GM19455 (cell line): ENCODE results near the gene TBP.
"Not testable (repeated sequence)": the region's sequence is repeated elsewhere in the genome, so short reads cannot be mapped to it uniquely, and the experiment has no call there.

Source experiments
- ATAC-seq: cut with Tn5 transposase; IDR thresholded peaks from one replicate; pipeline ENCODE4 v1.9.1; 2021; ENCODE audit not compliant: unreplicated experiment

TBP gene

DNA sequence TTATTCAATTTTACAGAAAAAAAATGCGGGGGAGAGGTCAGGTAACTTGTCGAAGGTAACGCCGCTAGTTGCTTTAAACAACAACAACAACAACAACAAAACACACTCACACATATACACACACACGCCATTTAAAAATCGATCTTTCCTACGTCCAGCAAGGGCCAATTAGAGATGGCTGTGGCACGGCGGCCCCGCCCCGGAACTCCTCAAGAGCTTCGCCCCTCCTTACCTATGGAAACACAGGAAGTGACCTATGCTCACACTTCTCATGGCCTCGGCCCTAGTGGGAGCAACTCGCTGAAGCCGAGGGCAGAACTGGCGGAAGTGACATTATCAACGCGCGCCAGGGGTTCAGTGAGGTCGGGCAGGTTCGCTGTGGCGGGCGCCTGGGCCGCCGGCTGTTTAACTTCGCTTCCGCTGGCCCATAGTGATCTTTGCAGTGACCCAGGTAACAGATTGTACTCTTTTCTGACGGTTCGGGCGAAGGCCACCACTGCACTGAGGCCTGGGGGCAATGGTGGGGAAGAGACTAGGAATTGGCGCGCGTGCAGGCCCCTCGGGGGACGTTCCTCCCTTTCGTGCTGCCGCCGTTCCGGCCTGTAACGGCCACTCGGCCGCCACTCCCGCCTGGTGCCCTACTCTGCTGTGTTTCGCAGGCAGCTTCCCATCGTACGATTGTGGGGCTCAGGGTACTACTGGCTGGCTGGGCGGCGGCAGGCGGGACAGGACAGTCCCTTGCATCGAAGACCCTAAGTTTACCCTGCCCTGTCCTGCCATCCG is at the start of gene TBP:
TBP (plus strand) TSS at position 357 of the 783 bp plus-strand sequence. CDS start 2,661 bp downstream, outside the sequence.
- peak; percentile 97 for ATAC-seq

DNA sequence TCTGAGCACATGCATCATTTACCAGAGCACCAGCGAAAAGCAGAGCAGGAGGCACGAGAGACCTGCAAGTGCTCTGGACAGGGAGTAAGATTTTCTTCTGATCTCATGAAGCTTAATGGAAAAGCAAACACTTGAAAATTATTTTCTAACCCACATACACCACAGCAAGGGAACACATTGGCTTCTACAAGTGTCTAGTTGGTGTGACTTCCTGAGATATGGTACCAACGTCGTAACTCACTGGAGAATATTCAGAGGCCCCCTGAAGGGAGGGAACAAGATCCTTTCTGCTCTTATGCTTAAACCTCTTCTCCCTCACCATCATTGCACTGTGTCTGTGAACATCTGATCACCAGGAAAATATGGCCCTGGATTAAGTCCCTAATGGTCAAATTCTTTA is 49.7 kb upstream of the TBP start:
- no peak for ATAC-seq

DNA sequence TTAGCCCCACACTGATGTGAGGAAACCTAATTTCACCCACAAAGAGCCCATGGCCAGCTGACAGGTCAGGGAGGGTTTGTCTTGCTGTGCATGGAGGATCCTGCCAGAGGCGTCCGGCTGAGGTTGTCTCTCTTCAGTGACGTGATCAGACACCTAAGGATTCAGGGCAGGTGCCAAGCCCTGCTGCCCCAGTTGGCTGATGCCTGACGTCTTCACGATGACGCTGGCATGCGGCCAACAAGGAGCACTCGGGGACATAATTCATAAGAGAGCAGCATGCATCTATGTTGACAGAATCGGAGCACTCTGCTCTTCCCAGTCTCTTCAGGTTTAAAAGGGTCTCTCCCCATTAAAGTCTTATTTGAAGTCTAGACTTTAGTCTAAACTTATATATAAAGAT is 48.9 kb upstream of the TBP start:
- ATAC-seq = no peak

DNA sequence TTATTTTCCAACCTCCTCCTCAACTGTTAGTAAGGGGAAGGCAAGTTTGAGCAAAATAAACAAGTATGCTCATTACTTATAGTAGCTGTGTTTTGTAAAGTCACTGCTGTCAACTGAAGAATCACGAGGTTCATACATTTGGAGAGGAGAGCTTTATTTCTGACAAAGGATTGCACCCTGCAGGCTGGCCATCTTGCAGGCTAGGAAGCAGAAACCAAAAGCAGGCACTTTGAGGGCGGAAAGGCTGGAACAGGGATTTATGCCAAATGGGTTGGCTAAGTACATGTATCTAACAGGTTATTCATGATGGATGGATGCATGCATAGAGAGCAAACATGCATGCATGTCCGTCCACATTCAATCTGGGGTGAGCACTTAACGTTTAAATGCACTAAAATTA is 47.7 kb upstream of the TBP start:
- no peak for ATAC-seq

DNA sequence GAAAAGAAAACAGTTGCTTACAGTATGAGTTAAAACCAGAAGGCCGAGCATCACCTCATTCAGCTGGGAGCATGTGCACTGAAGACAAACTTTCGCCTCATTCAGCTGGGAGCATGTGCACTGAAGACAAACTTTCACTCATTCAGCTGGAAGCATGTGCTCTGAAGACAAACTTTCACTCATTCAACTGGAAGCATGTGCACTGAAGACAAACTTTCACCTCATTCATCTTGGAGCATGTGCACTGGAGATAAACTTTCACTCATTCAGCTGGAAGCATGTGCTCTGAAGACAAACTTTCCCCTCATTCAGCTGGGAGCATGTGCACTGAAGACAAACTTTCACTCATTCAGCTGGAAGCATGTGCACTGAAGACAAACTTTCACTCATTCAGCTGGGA is 46.4 kb upstream of the TBP start:
- not testable (repeated sequence) for ATAC-seq

DNA sequence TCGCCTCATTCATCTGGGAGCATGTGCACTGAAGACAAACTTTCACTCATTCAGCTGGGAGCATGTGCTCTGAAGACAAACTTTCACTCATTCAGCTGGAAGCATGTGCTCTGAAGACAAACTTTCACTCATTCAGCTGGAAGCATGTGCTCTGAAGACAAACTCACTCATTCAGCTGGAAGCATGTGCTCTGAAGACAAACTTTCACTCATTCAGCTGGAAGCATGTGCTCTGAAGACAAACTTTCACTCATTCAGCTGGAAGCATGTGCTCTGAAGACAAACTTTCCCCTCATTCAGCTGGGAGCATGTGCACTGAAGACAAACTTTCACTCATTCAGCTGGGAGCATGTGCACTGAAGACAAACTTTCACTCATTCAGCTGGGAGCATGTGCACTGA is 45.9 kb upstream of the TBP start:
- not testable (repeated sequence) for ATAC-seq

DNA sequence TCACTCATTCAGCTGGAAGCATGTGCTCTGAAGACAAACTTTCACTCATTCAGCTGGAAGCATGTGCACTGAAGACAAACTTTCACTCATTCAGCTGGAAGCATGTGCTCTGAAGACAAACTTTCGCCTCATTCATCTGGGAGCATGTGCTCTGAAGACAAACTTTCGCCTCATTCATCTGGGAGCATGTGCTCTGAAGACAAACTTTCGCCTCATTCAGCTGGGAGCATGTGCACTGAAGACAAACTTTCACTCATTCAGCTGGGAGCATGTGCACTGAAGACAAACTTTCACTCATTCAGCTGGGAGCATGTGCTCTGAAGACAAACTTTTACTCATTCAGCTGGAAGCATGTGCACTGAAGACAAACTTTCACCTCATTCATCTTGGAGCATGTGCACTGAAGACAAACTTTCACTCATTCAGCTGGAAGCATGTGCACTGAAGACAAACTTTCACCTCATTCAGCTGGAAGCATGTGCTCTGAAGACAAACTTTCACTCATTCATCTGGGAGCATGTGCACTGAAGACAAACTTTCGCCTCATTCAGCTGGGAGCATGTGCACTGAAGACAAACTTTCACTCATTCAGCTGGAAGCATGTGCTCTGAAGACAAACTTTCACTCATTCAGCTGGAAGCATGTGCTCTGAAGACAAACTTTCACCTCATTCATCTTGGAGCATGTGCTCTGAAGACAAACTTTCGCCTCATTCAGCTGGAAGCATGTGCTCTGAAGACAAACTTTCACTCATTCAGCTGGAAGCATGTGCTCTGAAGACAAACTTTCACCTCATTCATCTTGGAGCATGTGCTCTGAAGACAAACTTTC is 45.1 kb upstream of the TBP start:
- not testable (repeated sequence) for ATAC-seq

DNA sequence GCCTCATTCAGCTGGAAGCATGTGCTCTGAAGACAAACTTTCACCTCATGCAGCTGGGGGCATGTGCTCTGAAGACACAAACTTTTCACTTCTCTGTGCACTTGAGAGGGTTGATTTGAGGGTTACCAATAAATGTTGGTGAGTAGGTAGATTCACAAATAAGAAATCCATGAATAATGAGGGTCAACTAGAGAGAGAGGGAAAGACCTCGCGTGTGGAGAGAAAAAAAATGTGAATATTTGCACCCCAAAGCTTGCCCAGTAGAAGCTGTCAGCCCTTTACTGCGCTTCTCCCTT is 44.5 kb upstream of the TBP start:
- no peak for ATAC-seq

DNA sequence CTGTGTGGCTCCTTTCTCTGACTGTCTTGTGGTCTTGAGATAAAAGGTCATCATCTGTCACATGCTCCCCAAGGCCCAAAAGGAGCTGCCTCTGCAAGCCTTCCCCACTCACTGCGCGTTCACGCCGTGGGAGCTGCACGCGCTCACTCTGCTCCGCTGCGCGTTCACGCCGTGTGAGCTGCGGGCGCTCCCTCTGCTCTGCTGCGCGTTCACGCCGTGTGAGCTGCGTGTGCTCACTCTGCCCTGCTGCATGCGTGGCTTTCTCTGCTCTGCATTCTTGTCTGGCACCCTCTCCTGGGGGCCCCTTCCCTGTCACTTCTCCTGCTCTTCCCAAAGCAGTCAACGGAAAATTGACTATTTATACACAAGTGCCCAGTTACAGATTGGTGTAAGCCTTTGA is 43.5 kb upstream of the TBP start:
- ATAC-seq = no peak

DNA sequence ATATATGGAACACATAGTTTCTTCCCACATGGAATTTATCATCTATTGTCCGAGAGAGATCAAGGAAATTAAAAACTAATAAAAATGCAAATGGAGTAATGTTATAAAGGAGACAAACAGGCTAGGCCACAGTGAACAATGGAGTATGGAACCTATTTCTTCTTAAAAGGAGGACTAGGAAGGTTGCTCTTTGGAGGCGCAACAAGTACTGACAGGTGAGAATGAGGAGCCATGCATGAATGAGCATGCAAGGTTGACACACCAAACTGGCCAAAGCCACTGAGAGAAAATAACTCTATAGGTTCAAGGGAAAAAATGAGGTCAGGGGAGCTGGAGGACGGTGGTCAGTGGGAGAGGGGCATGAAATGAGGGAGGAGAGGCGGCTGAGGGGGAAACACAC is 41.9 kb upstream of the TBP start:
- ATAC-seq = no peak

DNA sequence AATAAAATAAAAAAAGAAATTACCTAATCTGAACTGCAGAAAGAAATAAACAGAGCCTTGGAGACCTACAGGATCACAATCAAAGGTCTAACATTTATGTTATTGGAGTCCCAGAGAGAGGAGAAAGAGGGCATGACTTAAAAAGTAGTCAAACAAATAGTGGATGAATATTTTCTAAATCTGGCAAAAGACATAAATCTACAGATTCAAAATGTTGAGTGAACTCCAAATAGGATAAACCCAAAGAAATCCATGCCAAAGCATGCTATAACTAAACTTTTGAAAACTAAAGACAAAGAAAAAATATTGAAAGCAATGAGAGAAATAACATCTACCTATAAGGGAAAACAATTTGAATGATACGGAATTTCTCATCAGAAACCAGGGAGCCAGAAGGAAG is 39.3 kb upstream of the TBP start:
- no peak for ATAC-seq

DNA sequence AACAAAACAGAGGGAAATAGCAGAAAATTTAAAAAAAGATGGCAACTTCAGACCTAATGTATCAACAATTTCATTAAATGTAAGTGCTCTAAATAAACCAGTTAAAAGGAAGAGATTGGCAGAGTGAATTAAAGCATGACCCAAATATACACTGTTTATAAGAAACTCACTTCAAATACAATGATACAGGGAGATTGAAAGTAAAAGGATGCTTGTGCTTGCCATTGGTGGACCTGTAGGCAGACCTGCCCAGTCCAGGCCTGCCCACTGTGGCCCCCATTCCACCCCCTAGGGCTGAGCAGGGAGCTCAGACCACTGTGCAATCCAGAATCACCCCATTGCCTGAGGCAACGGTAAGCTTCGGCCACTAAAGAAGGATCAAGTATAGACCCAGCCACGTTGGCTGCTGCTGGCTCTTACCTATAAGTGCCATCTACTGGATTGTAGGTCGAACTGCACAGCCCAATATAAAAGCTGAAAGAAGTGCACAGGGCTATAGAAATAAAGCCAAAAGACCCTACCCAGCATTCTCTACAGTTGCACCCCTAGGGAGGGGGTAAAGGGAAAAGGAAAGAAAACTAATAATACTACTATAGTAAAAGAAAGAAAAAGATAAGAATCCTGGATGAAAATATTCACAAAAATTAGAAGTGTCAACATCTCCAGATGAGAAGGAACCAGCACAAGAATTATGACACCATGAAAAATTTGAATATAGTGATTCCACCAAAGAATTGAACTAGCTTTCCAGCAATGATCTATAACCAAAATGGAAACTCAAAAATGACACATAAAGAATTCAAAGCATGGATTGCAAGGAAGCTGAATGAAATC is 37.2 kb upstream of the TBP start:
- peak; percentile 88 for ATAC-seq

DNA sequence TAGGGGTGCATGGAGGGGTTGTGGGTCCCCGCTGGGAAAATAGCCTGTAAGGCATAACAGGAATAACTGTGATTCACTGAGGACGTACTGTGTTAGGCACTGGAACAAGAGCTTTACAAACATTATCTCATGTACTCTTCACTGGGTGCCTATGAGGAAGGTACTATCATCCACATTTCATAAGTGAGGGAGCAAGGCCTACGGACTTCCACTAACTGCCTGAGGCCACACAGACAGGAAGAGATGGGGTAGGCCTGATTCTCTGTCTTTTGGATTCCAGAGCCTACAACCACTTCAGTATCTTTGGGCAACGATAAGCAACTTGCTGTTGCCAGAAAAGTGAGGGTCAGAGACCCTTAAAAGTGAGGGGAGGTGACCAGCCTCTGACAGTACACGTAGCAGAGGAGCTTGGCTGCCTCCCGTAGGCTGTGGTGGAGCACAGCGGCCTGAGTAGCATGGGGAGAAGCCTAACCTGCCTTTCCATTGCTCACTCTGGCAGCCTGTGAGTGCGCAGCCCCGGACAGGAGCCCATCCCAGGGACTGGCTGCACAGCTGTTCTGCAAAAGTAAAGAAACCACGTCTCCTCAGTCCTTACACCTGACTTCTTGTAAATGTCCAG is 31.5 kb upstream of the TBP start:
- no peak for ATAC-seq

DNA sequence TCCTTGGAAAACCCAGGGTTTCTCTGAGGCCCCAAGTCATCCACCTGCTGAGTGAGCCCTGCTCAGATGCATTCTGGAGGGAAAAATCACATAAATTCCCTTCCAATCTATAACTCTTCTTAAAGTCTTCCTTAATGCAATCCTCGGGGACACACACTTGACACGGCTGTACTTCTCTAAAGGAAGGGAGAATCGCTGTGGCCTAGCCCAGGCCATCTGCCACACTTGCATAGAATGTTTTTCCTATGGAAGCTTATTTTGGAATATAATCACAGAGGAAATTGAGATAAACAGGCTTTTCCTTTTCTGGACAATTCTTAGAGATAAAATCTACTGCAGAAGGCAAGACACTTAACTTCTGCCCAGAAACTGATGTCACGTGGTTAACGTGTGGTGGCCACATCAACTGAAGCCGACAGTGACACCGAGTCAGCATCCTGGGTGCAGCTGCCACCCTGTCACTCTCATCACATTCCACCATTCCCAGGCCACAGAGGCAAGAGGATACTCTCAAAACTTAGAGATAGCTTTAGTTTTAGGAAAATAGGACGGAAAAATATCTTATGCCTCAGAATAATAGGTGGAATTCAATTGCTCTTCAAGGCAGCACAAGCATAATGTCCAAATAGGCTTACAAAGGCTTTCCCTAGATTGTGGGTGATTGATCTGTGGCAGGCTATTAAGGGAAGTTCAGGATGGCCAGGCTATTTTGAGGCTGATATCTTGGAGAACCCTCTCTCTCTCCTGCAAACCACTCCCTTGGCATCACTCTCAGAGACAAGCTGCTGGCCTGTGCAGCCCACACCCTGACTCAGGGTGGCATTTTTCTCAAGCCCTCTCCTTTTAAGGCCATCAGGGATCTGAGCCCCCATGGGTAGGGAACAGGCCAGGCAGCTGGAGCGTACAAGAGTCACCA is 30.7 kb upstream of the TBP start:
- no peak for ATAC-seq

DNA sequence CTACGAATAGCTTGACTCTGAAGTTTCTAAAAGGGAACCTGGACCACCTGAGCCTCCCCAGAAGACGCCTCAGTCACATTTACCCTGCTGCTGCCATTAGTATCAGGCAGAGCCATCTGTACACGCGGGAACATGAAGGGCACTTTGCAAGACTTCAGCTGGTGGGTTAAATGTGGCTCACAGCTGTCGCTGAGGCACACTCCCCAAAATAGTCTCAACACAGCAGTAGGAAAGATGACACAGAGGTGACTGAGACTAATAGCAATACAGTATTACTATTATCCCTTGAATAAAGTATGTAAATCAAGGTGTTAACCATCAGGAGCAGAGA is 30.0 kb upstream of the TBP start:
- ATAC-seq = no peak

DNA sequence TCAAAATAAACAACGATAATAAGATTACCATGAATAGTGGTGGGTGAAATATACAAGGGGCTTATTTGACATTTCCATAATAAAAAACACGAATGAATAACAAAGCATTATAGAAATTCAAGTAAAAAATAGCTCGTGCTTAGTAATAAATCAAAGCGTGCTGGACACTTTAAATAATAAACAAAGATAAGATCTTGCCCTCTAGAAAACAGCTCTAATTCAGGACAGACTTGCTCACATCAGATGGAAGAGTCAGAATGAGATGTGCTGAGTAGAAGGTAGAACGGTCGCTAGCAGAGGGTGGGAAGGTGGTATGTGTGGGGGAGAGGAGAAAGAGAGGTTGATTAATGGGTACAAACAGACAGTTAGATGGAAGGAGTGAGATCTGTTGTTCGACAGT is 28.4 kb upstream of the TBP start:
- ATAC-seq = no peak

DNA sequence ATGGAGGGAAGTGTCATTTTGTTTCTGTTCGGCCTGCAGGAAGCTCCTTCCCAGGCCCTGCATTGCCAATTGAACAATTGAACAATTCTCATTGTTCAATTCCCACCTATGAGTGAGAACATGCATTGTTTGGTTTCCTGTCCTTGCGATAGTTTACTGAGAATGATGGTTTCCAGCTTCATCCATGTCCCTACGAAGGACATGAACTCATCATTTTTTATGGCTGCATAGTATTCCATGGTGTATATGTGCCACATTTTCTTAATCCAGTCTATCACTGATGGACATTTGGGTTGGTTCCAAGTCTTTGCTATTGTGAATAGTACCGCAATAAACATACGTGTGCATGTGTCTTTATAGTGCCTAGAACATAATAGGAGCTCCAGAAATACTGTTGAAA is 26.2 kb upstream of the TBP start:
- ATAC-seq = not testable (repeated sequence)

DNA sequence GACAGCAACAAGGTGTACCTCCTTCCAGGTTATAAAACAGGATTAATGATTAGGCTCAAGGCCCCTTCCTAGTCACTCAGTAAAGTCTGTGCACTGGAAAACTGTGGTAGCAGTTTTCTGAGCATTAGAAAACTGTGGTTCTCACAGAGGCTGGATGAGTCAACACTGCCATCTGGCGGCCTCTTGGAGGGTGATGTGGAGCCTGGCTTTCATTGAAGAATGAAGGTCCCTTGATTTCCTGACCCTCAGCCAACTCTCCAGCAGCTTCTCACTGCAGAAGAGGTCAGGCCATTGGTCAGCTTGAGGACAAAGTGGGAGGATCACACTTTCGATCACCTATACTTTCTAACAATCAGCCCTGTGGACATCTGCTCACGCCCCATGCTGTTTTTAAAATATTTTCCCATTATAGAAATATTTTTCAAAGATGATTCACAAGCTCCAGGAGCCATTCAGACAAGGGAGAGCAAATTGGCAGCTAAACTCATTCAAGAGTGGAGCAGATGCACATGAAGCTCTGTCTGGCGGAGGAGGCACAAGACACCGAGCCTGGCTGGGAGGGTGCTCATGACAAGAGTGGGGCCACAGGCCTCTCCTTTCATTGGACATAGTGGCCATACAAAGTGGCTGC is 24.2 kb upstream of the TBP start:
- ATAC-seq = no peak

DNA sequence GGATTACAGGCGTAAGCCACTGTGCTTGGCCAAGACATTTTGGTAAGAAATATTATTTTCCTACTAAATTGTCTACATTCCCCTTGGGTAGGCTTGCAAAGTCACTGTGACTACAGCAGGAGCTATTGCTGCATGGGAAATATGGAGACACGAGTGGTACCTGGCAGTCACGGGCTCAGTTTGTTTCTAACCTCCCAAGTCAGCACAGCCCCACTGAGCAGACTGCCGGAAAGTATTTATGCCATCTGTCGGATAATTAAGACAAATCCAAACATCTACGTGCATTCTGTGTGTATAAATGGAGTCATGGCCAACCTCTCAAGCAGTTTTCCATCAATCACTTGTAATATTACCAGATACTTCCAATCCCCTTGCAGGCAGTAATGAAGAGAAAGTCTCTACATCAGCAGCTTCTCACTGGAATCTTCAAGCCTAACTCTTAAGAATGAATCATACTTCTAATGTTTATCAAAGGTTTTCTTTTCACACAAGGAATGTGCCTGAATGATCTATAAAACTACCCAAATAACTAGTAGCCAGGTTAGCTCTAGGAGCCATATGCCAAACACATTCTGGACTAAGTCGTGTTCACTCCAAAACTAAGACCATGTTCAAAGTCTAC is 21.2 kb upstream of the TBP start:
- ATAC-seq = no peak
